BLaER1 treated with 17β-estradiol and CSF1 and Interleukin-3, amounts not matched to agents 10 nM and 100 nM (cell line): ENCODE data around the gene ASB1.

Experiments
- H3K27ac ChIP-seq, 11 experiments: shearing (Covaris generic); formaldehyde crosslinking; 2 replicates each; pipeline ENCODE4 v1.8.1; 2022
- H3K27me3 ChIP-seq, 11 experiments: shearing (Covaris generic); formaldehyde crosslinking; 2 replicates each; pipeline ENCODE4 v1.8.1; 2022
- H3K36me3 ChIP-seq, 11 experiments: shearing (Covaris generic); formaldehyde crosslinking; 2 replicates each; pipeline ENCODE4 v1.8.1; 2022
- H3K4me1 ChIP-seq, 10 experiments: shearing (Covaris generic); formaldehyde crosslinking; 2 replicates each; pipeline ENCODE4 v1.8.1; 2022
- H3K4me2 ChIP-seq, 11 experiments: shearing (Covaris generic); formaldehyde crosslinking; 2 replicates each; pipeline ENCODE4 v1.8.1; 2022
- H3K4me3 ChIP-seq, 10 experiments: shearing (Covaris generic); formaldehyde crosslinking; 2 replicates each; pipeline ENCODE4 v1.8.1; 2022
- H3K9ac ChIP-seq, 11 experiments: shearing (Covaris generic); formaldehyde crosslinking; 2 replicates each; pipeline ENCODE4 v1.8.1; 2022
- H3K9me3 ChIP-seq, 11 experiments: shearing (Covaris generic); formaldehyde crosslinking; replicated peaks in 1 of 11; 2 replicates each; pipeline ENCODE4 v1.8.1; 2022
- H4K20me1 ChIP-seq, 11 experiments: shearing (Covaris generic); formaldehyde crosslinking; 2 replicates each; pipeline ENCODE4 v1.8.1; 2022
- Cebpa-rat ChIP-seq, 11 experiments: shearing (Covaris generic); IDR thresholded peaks; 2 replicates each; pipeline ENCODE4 v1.8.1; 2022

ASB1 gene

DNA sequence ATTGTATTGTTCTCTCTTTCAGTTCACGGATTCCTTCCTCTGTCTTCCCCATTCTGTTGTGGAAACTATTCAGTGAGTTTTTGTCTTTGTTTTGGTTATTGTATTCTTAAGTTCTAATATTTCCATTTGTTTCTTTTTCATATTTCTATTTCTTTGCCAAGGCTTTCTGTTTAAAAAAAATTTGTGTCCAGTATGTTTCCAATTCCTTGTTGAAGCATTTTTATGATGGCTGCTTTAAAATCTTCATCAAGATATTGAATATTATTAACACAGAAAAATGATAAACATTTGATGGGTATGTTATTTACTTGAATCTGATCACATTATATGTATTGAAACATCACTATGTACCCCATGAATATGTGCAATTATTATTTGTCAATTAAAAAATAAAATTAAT, 42.4 kb downstream of the ASB1 start:
- Histone ChIP-seq H3K4me2 (no peak overlapping the region), H3K4me1 (no peaks in the 10 kb centered on the region), H3K36me3 (no peaks in the 10 kb centered on the region; a peak in 3 of 22 replicates), H4K20me1 (no peaks in the 10 kb centered on the region), H3K9me3 (peaks cover 44 to 59% (median 51%) of the 10 kb centered on the region in 11 experiments), H3K27me3 (no peaks in the 10 kb centered on the region), H3K9ac (no peak overlapping the region), H3K4me3 (no peak overlapping the region), H3K27ac (no peak overlapping the region)
- no peak for TF ChIP-seq Cebpa-rat (IDR thresholded peaks at IDR 0.05)

DNA sequence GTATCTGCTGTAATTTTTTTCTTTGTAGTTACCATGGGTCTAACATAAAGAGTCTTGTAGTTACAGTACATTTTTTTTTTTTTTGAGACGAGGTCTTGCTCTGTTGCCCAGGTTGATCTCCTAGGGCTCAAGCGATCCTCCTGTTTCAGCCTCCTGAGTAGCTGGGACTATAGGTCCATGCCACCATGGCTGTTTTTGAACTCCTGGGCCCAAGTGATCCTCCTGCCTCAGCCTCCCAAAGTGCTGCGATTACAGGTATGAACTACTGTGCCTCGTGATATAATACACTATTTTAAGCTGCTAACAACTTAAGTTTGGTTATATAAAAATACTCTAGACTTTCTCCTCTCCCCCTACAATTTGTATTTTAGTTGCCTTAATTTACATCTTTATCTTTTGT, 46.3 kb downstream of the ASB1 start:
- Histone ChIP-seq H3K4me2 (no peak overlapping the region), H3K4me1 (no peaks in the 10 kb centered on the region), H4K20me1 (no peaks in the 10 kb centered on the region), H3K27ac (no peak overlapping the region), H3K36me3 (peaks cover 0 to 9% (median 0%) of the 10 kb centered on the region in 11 experiments; a peak in 4 of 22 replicates), H3K9ac (no peak overlapping the region), H3K4me3 (no peak overlapping the region), H3K9me3 (peaks cover 78 to 90% (median 85%) of the 10 kb centered on the region in 11 experiments), H3K27me3 (no peaks in the 10 kb centered on the region)
- no peak for TF ChIP-seq Cebpa-rat (IDR thresholded peaks at IDR 0.05)

DNA sequence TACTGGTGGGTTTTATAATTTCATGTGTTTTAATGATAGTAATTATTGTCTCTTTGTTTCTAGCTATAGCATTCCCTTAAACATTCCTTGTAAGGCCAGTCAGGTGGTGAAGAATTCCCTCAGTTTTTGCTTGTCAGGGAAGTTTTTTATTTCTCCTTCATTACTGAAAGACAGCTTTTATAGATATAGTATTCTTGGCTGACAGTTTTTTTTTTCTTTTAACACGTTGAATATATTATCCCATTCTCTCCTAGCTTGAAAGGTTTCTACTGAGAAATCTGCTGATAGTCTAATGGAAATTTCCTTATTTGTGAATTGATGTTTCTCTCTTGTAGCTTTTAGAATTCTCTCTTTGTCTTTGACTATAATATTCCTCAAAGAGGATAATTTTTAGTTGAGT, 46.8 kb downstream of the ASB1 start:
- H3K4me3 ChIP-seq: no peak overlapping the region
- peaks cover 78 to 93% (median 86%) of the 10 kb centered on the region in 11 experiments for H3K9me3 ChIP-seq
- H3K4me2 ChIP-seq: no peak overlapping the region
- no peak overlapping the region for H3K9ac ChIP-seq
- H4K20me1 ChIP-seq: no peaks in the 10 kb centered on the region
- H3K36me3 ChIP-seq: peaks cover 0 to 9% (median 0%) of the 10 kb centered on the region in 11 experiments; a peak in 4 of 22 replicates
- no peak for TF ChIP-seq Cebpa-rat (IDR thresholded peaks at IDR 0.05)
- no peaks in the 10 kb centered on the region for H3K27me3 ChIP-seq
- H3K27ac ChIP-seq: no peak overlapping the region
- no peaks in the 10 kb centered on the region for H3K4me1 ChIP-seq

DNA sequence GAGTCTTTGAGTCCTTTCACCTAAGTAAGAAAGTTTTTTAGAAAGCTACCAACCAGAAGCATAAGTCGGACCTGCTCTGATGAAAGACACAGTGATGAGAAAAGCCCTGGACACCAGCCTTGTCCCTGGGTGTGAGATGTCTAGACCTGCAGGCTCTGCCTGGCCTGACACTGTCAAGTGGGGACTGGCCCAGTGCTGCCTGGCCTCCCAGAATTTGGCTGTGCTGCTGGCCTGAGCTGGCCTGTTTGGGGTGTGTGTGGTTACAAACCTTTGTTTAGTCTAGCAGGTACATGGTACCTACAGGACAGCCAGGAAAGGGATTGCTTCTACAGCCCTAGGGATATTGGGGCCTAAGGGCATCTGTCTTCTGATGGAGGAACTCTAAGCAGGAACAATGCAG, 48.3 kb downstream of the ASB1 start:
- Histone ChIP-seq H3K9ac (no peak overlapping the region), H3K4me3 (no peak overlapping the region), H3K4me2 (no peak overlapping the region), H3K27ac (no peak overlapping the region), H3K4me1 (no peaks in the 10 kb centered on the region), H3K27me3 (no peaks in the 10 kb centered on the region), H3K36me3 (peaks cover 0 to 9% (median 0%) of the 10 kb centered on the region in 11 experiments; a peak in 5 of 22 replicates), H4K20me1 (no peaks in the 10 kb centered on the region), H3K9me3 (peaks cover 78 to 92% (median 84%) of the 10 kb centered on the region in 11 experiments)
- TF ChIP-seq Cebpa-rat (IDR thresholded peaks at IDR 0.05): no peak

DNA sequence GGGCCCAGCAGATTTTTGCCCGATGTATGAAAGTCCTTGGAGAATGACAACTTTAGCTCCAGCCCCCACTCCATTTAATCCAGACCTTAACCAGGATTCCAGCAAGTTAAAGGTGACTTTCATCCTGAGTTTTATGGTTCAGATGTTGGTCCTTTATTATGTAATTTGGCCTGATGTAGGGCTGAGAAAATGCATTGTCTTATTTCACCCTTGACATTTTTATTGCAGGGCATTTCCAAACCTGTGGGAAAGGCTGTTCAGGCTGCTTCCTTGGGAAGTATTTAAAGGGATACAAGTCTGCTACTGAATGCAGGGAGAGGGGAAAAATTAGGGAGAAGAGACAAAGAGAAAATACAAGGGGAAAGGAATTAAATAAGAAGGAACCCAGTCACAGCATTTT, 48.8 kb downstream of the ASB1 start:
- no peak for TF ChIP-seq Cebpa-rat (IDR thresholded peaks at IDR 0.05)
- H3K9ac ChIP-seq: no peak overlapping the region
- H3K4me1 ChIP-seq: no peaks in the 10 kb centered on the region
- H3K27me3 ChIP-seq: no peaks in the 10 kb centered on the region
- no peak overlapping the region for H3K4me2 ChIP-seq
- no peaks in the 10 kb centered on the region for H4K20me1 ChIP-seq
- no peak overlapping the region for H3K27ac ChIP-seq
- peaks cover 0 to 9% (median 0%) of the 10 kb centered on the region in 11 experiments; a peak in 5 of 22 replicates for H3K36me3 ChIP-seq
- no peak overlapping the region for H3K4me3 ChIP-seq
- peaks cover 80 to 94% (median 86%) of the 10 kb centered on the region in 11 experiments for H3K9me3 ChIP-seq

GRCh38 chr2:238476258-238476657, 49.5 kb downstream of the ASB1 start:
- Histone ChIP-seq H3K9ac (no peak overlapping the region), H4K20me1 (no peaks in the 10 kb centered on the region), H3K4me1 (no peaks in the 10 kb centered on the region), H3K4me2 (no peak overlapping the region), H3K27me3 (no peaks in the 10 kb centered on the region), H3K27ac (no peak overlapping the region), H3K36me3 (peaks cover 0 to 9% (median 0%) of the 10 kb centered on the region in 11 experiments; a peak in 5 of 22 replicates), H3K4me3 (no peak overlapping the region), H3K9me3 (peaks cover 87 to 100% (median 93%) of the 10 kb centered on the region in 11 experiments)
- no peak for TF ChIP-seq Cebpa-rat (IDR thresholded peaks at IDR 0.05)

GRCh38 chr2:238478216-238478615, 51.5 kb downstream of the ASB1 start:
- H4K20me1 ChIP-seq: no peaks in the 10 kb centered on the region
- H3K4me2 ChIP-seq: no peak overlapping the region
- no peak overlapping the region for H3K27ac ChIP-seq
- peaks cover 0 to 9% (median 0%) of the 10 kb centered on the region in 11 experiments; a peak in 3 of 22 replicates for H3K36me3 ChIP-seq
- TF ChIP-seq Cebpa-rat (IDR thresholded peaks at IDR 0.05): no peak
- H3K9me3 ChIP-seq: peaks cover 72 to 84% (median 78%) of the 10 kb centered on the region in 11 experiments
- no peak overlapping the region for H3K9ac ChIP-seq
- no peaks in the 10 kb centered on the region for H3K27me3 ChIP-seq
- H3K4me3 ChIP-seq: no peak overlapping the region
- H3K4me1 ChIP-seq: no peaks in the 10 kb centered on the region

DNA sequence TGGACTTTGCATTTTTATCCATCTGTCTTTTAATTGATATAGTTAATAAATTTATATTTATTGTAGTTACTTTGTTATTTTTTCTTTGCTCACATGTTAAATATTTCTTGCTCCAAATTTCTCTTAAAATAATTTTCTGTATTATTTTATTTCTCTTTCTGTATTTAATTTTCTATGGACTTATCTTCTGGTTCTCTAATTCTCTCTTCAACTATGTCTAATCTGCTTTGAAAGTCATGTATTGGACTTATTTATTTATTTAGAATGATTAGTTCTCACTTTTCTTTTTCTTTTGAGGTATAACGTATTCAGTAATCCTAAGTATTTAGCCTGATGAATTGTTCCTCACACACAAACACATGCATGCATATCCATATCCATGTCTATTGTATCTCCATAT, 53.1 kb downstream of the ASB1 start:
- H3K4me1 ChIP-seq: no peaks in the 10 kb centered on the region
- H3K36me3 ChIP-seq: peaks cover 0 to 9% (median 0%) of the 10 kb centered on the region in 11 experiments; a peak in 2 of 22 replicates
- no peak overlapping the region for H3K4me2 ChIP-seq
- no peaks in the 10 kb centered on the region for H3K27me3 ChIP-seq
- no peak overlapping the region for H3K27ac ChIP-seq
- no peak overlapping the region for H3K9ac ChIP-seq
- no peak overlapping the region for H3K4me3 ChIP-seq
- H3K9me3 ChIP-seq: peaks cover 55 to 68% (median 62%) of the 10 kb centered on the region in 11 experiments
- TF ChIP-seq Cebpa-rat (IDR thresholded peaks at IDR 0.05): no peak
- H4K20me1 ChIP-seq: no peaks in the 10 kb centered on the region

DNA sequence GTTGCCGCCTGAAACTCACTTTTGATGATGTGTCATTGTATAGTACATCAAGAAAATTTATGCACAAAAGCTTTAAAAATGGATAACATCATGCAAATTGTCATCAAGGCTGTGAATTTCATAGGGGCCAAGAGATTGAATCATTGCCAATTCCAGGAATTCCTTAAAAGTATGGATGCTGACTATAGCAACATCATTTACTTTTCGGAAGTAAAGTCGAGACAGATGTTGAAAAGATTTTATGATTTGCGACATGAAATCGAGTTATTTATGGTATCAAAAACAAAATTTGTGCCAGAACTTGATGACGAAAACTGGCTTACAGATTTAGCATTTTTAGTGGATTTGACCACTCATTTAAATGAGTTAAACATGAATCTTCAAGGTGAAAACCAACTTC, 56.3 kb downstream of the ASB1 start:
- no peak overlapping the region for H3K9ac ChIP-seq
- H3K4me3 ChIP-seq: no peak overlapping the region
- H3K9me3 ChIP-seq: peaks cover 28 to 44% (median 36%) of the 10 kb centered on the region in 11 experiments
- no peaks in the 10 kb centered on the region for H4K20me1 ChIP-seq
- no peak overlapping the region for H3K4me2 ChIP-seq
- peaks cover 0 to 9% (median 6%) of the 10 kb centered on the region in 10 experiments; a peak in 13 of 20 replicates for H3K4me1 ChIP-seq
- TF ChIP-seq Cebpa-rat (IDR thresholded peaks at IDR 0.05): no peak
- H3K27ac ChIP-seq: no peak overlapping the region
- peaks cover 0 to 3% (median 0%) of the 10 kb centered on the region in 11 experiments; a peak in 1 of 22 replicates for H3K36me3 ChIP-seq
- no peaks in the 10 kb centered on the region for H3K27me3 ChIP-seq

DNA sequence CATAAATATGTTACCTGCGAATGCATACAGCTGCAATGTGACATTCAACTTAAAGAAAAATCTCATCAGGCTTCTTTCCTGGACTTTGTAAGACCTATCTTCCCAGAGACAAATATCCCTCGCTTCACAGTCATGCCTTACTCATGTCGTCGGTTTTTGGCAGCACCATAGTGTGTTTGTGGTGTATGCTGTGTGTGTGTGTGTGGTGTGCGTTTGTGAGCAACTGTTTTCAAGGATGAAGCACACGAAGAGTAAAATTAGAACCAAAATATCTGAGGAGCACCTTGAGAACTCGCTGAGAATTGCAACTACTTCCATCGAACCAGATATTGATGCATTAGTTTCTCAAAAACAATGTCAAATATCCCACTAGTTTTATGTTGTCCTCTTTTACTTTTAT, 56.9 kb downstream of the ASB1 start:
- H4K20me1 ChIP-seq: no peaks in the 10 kb centered on the region
- no peak for TF ChIP-seq Cebpa-rat (IDR thresholded peaks at IDR 0.05)
- H3K27me3 ChIP-seq: no peaks in the 10 kb centered on the region
- H3K4me1 ChIP-seq: peaks cover 0 to 16% (median 12%) of the 10 kb centered on the region in 10 experiments; a peak in 13 of 20 replicates
- H3K9me3 ChIP-seq: peaks cover 21 to 37% (median 30%) of the 10 kb centered on the region in 11 experiments
- H3K9ac ChIP-seq: no peak overlapping the region
- H3K4me3 ChIP-seq: no peak overlapping the region
- H3K36me3 ChIP-seq: peaks cover 0 to 3% (median 0%) of the 10 kb centered on the region in 11 experiments; a peak in 1 of 22 replicates
- H3K27ac ChIP-seq: no peak overlapping the region
- H3K4me2 ChIP-seq: no peak overlapping the region
